GM12878 (cell line): Measurements from ENCODE around the gene TAS2R42. TPM values are rescaled to one million over a fixed set of nuclear protein-coding genes. Genes with fewer than 3 reads are reported as not detected.

Experiments
- ATAC-seq: fragments of 200-7000 bp; cut with Tn5 transposase; 3 replicates; pipeline ENCODE4 v1.9.1; 2020; ENCODE audit warnings: mild to moderate bottlenecking, moderate library complexity
- BruUV-seq: library from RNA; stranded (reverse); fragments of 400-500 nt; replicated peaks from 2 replicates; lab custom pipeline; 2021; lab: Mats Ljungman, UMichigan
- CTCF ChIA-PET: fragments of 300-600 bp; sonication (Branson Sonifier 250); formaldehyde crosslinking; extraction: SDS; loops from one replicate; lab custom pipeline; 2021; ENCODE audit warnings: inconsistent platforms; lab: Yijun Ruan, JAX
- POLR2A ChIA-PET: fragments of 350-600 bp; formaldehyde crosslinking; extraction: SDS; loops from one replicate; lab custom pipeline; 2021; ENCODE audit warnings: inconsistent platforms; lab: Charles Lee
- RAD21 ChIA-PET: fragments of 300-600 bp; sonication (Branson Sonifier 250); formaldehyde crosslinking; loops from one replicate; lab custom pipeline; 2023; ENCODE audit warnings: antibody characterized with exemption; ENCODE audit not compliant: unreplicated experiment; lab: Charles Lee
- SMC1A ChIA-PET: fragments of 300-600 bp; sonication (Branson Sonifier 250); formaldehyde crosslinking; loops from one replicate; lab custom pipeline; 2023; ENCODE audit not compliant: unreplicated experiment, uncharacterized antibody; lab: Charles Lee
- DNase-seq: peaks from one replicate; pipeline ENCODE4 v3.0.0-alpha.2; 2011; ENCODE audit warnings: low read depth, low spot score
- FAIRE-seq: peaks from 3 replicates; lab custom pipeline; 2011; peaks lifted over from hg19 to GRCh38; lab: Jason Lieb, UNC
- H2AFZ ChIP-seq: 2 replicates; pipeline ENCODE4 v1.6.0; 2011; ENCODE audit warnings: low read depth, low read length, control low read depth; ENCODE audit not compliant: control insufficient read depth
- H3K27ac ChIP-seq: 2 replicates; pipeline ENCODE4 v1.5.1; 2011; ENCODE audit warnings: control low read depth; ENCODE audit not compliant: control insufficient read depth, insufficient read depth
- H3K27me3 ChIP-seq, 2 experiments: replicated peaks in 1 of 2; 2 replicates each; pipeline versions ENCODE4 v1.6.0 to v1.6.1; 2011; ENCODE audit warnings: low read length in 1 of 2; ENCODE audit not compliant: control insufficient read depth in 2 of 2, insufficient read depth in 2 of 2
- H3K36me3 ChIP-seq, 2 experiments: 2 replicates each; pipeline ENCODE4 v1.5.1; 2011; ENCODE audit warnings: low read length in 1 of 2; ENCODE audit not compliant: control insufficient read depth in 2 of 2, insufficient read depth in 2 of 2
- H3K4me1 ChIP-seq: 2 replicates; pipeline ENCODE4 v1.6.1; 2011; ENCODE audit warnings: mild to moderate bottlenecking, low read length, moderate library complexity, mixed read lengths; ENCODE audit not compliant: control insufficient read depth, insufficient read depth
- H3K4me2 ChIP-seq: 2 replicates; pipeline ENCODE4 v1.6.0; 2011; ENCODE audit warnings: control low read depth; ENCODE audit not compliant: control insufficient read depth, insufficient read depth
- H3K4me3 ChIP-seq: fragments of 200-600 bp; sonication (generic); 2 replicates; pipeline ENCODE4 v1.5.1; 2016
- H3K79me2 ChIP-seq: 2 replicates; pipeline ENCODE4 v1.6.0; 2011; ENCODE audit warnings: low read length; ENCODE audit not compliant: control insufficient read depth, insufficient read depth
- H3K9ac ChIP-seq: 2 replicates; pipeline ENCODE4 v1.8.0; 2011; ENCODE audit warnings: low read length, control low read depth, mixed read lengths; ENCODE audit not compliant: control insufficient read depth, insufficient read depth
- H3K9me3 ChIP-seq: replicated peaks from 3 replicates; pipeline ENCODE4 v1.5.1; 2011; ENCODE audit warnings: mild to moderate bottlenecking, low read length; ENCODE audit not compliant: control insufficient read depth, insufficient read depth
- H4K20me1 ChIP-seq: 2 replicates; pipeline ENCODE4 v1.6.0; 2011; ENCODE audit not compliant: control insufficient read depth, insufficient read depth
- ATF7 ChIP-seq: fragments of 450-650 bp; IDR thresholded peaks from 2 replicates; pipeline ENCODE4 v1.6.1; 2016; ENCODE audit warnings: low read depth, mild to moderate bottlenecking
- EGR1 ChIP-seq, 2 experiments: IDR thresholded peaks; 1 replicate in 1 of 2; 2 replicates in 1 of 2; pipeline ENCODE4 v1.6.1; 2011 to 2012; ENCODE audit warnings: low read depth in 2 of 2, low read length in 2 of 2, borderline replicate concordance in 1 of 2, mild to moderate bottlenecking in 1 of 2, moderate library complexity in 1 of 2
- NRF1 ChIP-seq: conservative IDR thresholded peaks from 2 replicates; pipeline ENCODE4 v1.6.1; 2011; ENCODE audit warnings: mild to moderate bottlenecking, low read depth, low read length, improper control_type of control experiment
- PML ChIP-seq: IDR thresholded peaks from 2 replicates; pipeline ENCODE4 v1.6.1; 2012; ENCODE audit warnings: low read length, inconsistent platforms
- TCF12 ChIP-seq: IDR thresholded peaks from 2 replicates; pipeline ENCODE4 v1.6.1; 2011; ENCODE audit warnings: low read depth, mild to moderate bottlenecking, low read length
- WRNIP1 ChIP-seq: IDR thresholded peaks from 2 replicates; pipeline ENCODE4 v1.6.1; 2011; ENCODE audit warnings: low read depth, low read length, improper control_type of control experiment, borderline replicate concordance
- ZBED1 ChIP-seq: IDR thresholded peaks from 2 replicates; pipeline ENCODE4 v1.6.1; 2016; ENCODE audit warnings: borderline replicate concordance
- WGBS: methylation state at CpG from one replicate; pipeline ENCODE4 v1.1.6; 2016; ENCODE audit warnings: low lambda C conversion rate; ENCODE audit not compliant: insufficient replicate concordance, insufficient coverage; ENCODE audit errors: missing lambda C conversion rate; 5-methylcytosine and 5-hydroxymethylcytosine counted together
- in situ Hi-C: fragments of 300-500 bp; cut with MboI; formaldehyde crosslinking; loops from 9 replicates; pipeline ENCODE4 v1.14.3; 2018; ENCODE audit warnings: mixed read lengths
- intact Hi-C: fragments of 100-400 bp; cut with micrococcal nuclease; formaldehyde crosslinking; loops from one replicate; pipeline ENCODE4 v1.14.2; 2022; ENCODE audit not compliant: unreplicated experiment
- polyA plus RNA-seq, 11 experiments: library from polyadenylated mRNA; depleted of rRNA in 4 of 11; unstranded in 6 of 11; stranded (reverse) in 5 of 11; fragments of >200 nt; fragmentation: Nextera tagmentation in 4 of 11; fragmentation: Illumina TruSeq in 1 of 11; extraction: Ambion mirVana in 4 of 11; extraction: Trizol in 1 of 11; gene quantifications; 1 replicate in 1 of 11; 2 replicates in 10 of 11; pipeline versions ENCODE4 v1.2.1 to v1.2.3, GENCODE V29; 2011 to 2016; ENCODE audit warnings: inconsistent platforms in 2 of 11, missing spikeins in 2 of 11, low read depth in 1 of 11
- total RNA-seq, 4 experiments: library from RNA; depleted of rRNA in 3 of 4; stranded (reverse); fragments of >200 nt in 3 of 4; fragmentation: Illumina TruSeq in 1 of 4; extraction: Trizol in 1 of 4; gene quantifications; 2 replicates each; pipeline versions ENCODE4 v1.2.1 to v1.2.3, GENCODE V29; 2013 to 2021
- TF ChIP-seq, protein P1 (sequence below): fragments of 450-650 bp; IDR thresholded peaks from 2 replicates; pipeline ENCODE4 v1.6.1; 2016; ENCODE audit warnings: mild to moderate bottlenecking
- TF ChIP-seq, protein P2 (sequence below): IDR thresholded peaks from 2 replicates; pipeline ENCODE4 v1.6.1; 2011; ENCODE audit warnings: borderline replicate concordance, low read depth, mild to moderate bottlenecking, moderate library complexity, mixed read lengths, low read length; ENCODE audit not compliant: insufficient read depth; ENCODE audit errors: extremely low read length

Gene TAS2R42
- total and polyA plus RNA-seq, 10 of the 15 experiments (the other 5 are each of a cell fraction or from before 2014, with no cell fraction given) = not detected

DNA sequence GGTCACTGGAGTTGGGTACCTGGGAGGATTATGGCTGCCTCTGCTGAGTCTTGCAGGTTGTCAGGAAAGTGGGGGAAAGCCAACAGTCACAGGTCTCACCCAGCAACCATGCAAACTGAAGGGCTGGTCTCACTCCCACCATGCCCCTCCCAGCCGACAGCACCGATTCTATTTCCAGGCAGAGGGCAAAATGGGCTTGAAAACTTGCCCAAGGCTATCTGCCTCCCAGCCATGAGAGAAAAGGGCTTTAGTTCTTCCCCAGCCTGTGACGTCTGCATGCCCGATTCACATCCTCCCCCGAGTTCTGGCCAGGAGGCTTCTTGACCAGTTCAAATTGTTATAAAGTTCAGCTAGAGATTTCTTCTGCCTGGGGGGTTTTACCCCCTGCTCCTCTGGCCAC, 42.4 kb downstream of the TAS2R42 start:
- H3K4me3 ChIP-seq = no peak overlapping the region
- no peaks in the 10 kb centered on the region for H4K20me1 ChIP-seq
- peaks cover 3% of the 10 kb centered on the region; the same call in 2 of the 3 replicates for H3K9me3 ChIP-seq
- TF ChIP-seq TCF12 = no peak
- TF ChIP-seq EGR1 (IDR thresholded peaks at IDR 0.05; ENCODE audit: borderline replicate concordance in 1 of 2, low read depth in 2 of 2, low read length in 2 of 2) = no peak
- no peak for TF ChIP-seq ATF7
- TF ChIP-seq ZBED1 = no peak
- TF ChIP-seq NRF1 = no peak
- no peak for TF ChIP-seq PML
- no peak for TF ChIP-seq WRNIP1
- TF ChIP-seq, protein P1, sequence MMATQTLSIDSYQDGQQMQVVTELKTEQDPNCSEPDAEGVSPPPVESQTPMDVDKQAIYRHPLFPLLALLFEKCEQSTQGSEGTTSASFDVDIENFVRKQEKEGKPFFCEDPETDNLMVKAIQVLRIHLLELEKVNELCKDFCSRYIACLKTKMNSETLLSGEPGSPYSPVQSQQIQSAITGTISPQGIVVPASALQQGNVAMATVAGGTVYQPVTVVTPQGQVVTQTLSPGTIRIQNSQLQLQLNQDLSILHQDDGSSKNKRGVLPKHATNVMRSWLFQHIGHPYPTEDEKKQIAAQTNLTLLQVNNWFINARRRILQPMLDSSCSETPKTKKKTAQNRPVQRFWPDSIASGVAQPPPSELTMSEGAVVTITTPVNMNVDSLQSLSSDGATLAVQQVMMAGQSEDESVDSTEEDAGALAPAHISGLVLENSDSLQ = no peak
- TF ChIP-seq, protein P2, sequence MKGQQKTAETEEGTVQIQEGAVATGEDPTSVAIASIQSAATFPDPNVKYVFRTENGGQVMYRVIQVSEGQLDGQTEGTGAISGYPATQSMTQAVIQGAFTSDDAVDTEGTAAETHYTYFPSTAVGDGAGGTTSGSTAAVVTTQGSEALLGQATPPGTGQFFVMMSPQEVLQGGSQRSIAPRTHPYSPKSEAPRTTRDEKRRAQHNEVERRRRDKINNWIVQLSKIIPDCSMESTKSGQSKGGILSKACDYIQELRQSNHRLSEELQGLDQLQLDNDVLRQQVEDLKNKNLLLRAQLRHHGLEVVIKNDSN = no peak
- H2AFZ ChIP-seq = no peak overlapping the region
- peaks cover 3% of the 10 kb centered on the region for H3K79me2 ChIP-seq
- H3K27ac ChIP-seq = no peak overlapping the region
- H3K4me1 ChIP-seq = no peaks in the 10 kb centered on the region
- ATAC-seq = no peak
- ChIA-PET CTCF (interaction anchor here (1.0 kb wide), 1 partner anchor 39 kb away, joined by 3 read pairs; no protein-coding TSS in a partner anchor), SMC1A (interaction anchor here (1.7 kb wide), 1 partner anchor 23 kb away, joined by 6 read pairs; no protein-coding TSS in a partner anchor), POLR2A (no interaction called here), RAD21 (no interaction called here)
- in situ Hi-C loops = no loop called here
- BruUV-seq = no TSS peak
- FAIRE-seq = no peak
- DNase-seq = no peak
- intact Hi-C loops = no loop called here
- no peaks in the 10 kb centered on the region for H3K27me3 ChIP-seq
- no peaks in the 10 kb centered on the region for H3K36me3 ChIP-seq
- no peak overlapping the region for H3K4me2 ChIP-seq
- 91% methylated on average over 5 of the region's 5 CpGs for WGBS
- no peak overlapping the region for H3K9ac ChIP-seq
